K562 treated with DMSO at 1 percent for 4 hours (cell line): ENCODE measurements around the gene STK17B. TPM values are rescaled to one million over a fixed set of nuclear protein-coding genes. Genes with fewer than 3 reads are reported as not detected.

Experiments used
- total RNA-seq: library from RNA; unstranded; fragments of 300-600 nt; gene quantifications from 2 replicates; pipeline ENCODE4 v1.2.3, GENCODE V29; 2022; ENCODE audit not compliant: insufficient read depth

STK17B gene
- 3.9 and 5.1 TPM in 2 replicates for total RNA-seq

GRCh38 chr2:196171248-196171871 lies at the start of gene STK17B:
Gene STK17B (minus strand): TSS chr2:196171578. CDS start chr2:196163383, 8,195 bp downstream.

Other genes starting within 250 kb of the STK17B start
- gene DNAH7, start 102.7 kb downstream of the STK17B start, total RNA-seq = not detected in 2 replicates